ENCODE measurements around the gene TTF2.

GRCh38 chr1:117116090-117116783 is 56.1 kb downstream of the TTF2 start:
- TF ChIP-seq, protein P1, sequence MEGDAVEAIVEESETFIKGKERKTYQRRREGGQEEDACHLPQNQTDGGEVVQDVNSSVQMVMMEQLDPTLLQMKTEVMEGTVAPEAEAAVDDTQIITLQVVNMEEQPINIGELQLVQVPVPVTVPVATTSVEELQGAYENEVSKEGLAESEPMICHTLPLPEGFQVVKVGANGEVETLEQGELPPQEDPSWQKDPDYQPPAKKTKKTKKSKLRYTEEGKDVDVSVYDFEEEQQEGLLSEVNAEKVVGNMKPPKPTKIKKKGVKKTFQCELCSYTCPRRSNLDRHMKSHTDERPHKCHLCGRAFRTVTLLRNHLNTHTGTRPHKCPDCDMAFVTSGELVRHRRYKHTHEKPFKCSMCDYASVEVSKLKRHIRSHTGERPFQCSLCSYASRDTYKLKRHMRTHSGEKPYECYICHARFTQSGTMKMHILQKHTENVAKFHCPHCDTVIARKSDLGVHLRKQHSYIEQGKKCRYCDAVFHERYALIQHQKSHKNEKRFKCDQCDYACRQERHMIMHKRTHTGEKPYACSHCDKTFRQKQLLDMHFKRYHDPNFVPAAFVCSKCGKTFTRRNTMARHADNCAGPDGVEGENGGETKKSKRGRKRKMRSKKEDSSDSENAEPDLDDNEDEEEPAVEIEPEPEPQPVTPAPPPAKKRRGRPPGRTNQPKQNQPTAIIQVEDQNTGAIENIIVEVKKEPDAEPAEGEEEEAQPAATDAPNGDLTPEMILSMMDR (IDR thresholded peaks at IDR 0.05), result no peak
- TF ChIP-seq POLR2A (IDR thresholded peaks at IDR 0.05), result no peak
